RWPE1 (cell line): Measurements from ENCODE around the gene TAB2.

Experiments
- CTCF ChIA-PET: fragments of 350-600 bp; sonication (Branson Sonifier 250); formaldehyde crosslinking; extraction: SDS; loops from one replicate; lab custom pipeline; 2021; lab: Yijun Ruan, JAX
- POLR2A ChIA-PET: fragments of 400-600 bp; formaldehyde crosslinking; extraction: SDS; loops from one replicate; lab custom pipeline; 2020; ENCODE audit warnings: antibody characterized with exemption; ENCODE audit not compliant: low non-redundant PET; lab: Yijun Ruan, JAX
- DNase-seq: peaks from one replicate; pipeline ENCODE4 v3.0.0; 2012; ENCODE audit warnings: low spot score
- H3K27ac ChIP-seq: fragments of 450-650 bp; 2 replicates; pipeline ENCODE4 v1.5.1; 2017
- CTCF ChIP-seq: fragments of 450-650 bp; conservative IDR thresholded peaks from 2 replicates; pipeline ENCODE4 v1.5.1; 2017; ENCODE audit warnings: low read depth, mild to moderate bottlenecking

Gene TAB2

GRCh38 chr6:149414009-149414408, 96.5 kb downstream of the TAB2 start:
- no peak for TF ChIP-seq CTCF
- H3K27ac ChIP-seq = no peak overlapping the region
- ChIA-PET POLR2A (no interaction called here), CTCF (no interaction called here)
- DNase-seq = no peak

- POLR2A ChIA-PET = no interaction called here
- no peak for DNase-seq
- no peak overlapping the region for H3K27ac ChIP-seq
- TF ChIP-seq CTCF = no peak
- CTCF ChIA-PET = no interaction called here
Measured at GRCh38 chr6:149414821-149415220, 97.3 kb downstream of the TAB2 start.

GRCh38 chr6:149419696-149420404, 102.3 kb downstream of the TAB2 start:
- no peak overlapping the region for H3K27ac ChIP-seq
- DNase-seq = no peak
- ChIA-PET POLR2A (no interaction called here), CTCF (interaction anchor here (0.6 to 1.8 kb wide), 2 partner anchors 12 to 18 kb away, joined by 3 to 11 read pairs; no protein-coding TSS in a partner anchor)
- no peak for TF ChIP-seq CTCF

- no peak for TF ChIP-seq CTCF
- ChIA-PET POLR2A (no interaction called here), CTCF (interaction anchor here (0.6 to 1.8 kb wide), 2 partner anchors 11 to 792 kb away, joined by 3 to 11 read pairs; no protein-coding TSS in a partner anchor)
- H3K27ac ChIP-seq = no peak overlapping the region
- DNase-seq = no peak
Measured at GRCh38 chr6:149421132-149421531, 103.6 kb downstream of the TAB2 start.

- DNase-seq = no peak
- no peak for TF ChIP-seq CTCF
- no peak overlapping the region for H3K27ac ChIP-seq
- CTCF ChIA-PET = no interaction called here
- POLR2A ChIA-PET = no interaction called here
Measured at GRCh38 chr6:149422581-149422980, 105.1 kb downstream of the TAB2 start.

- ChIA-PET CTCF (no interaction called here), POLR2A (no interaction called here)
- H3K27ac ChIP-seq = no peak overlapping the region
- DNase-seq = no peak
- TF ChIP-seq CTCF = no peak
Measured at GRCh38 chr6:149423964-149424440, 106.5 kb downstream of the TAB2 start.
